H1 (cell line): Measurements from ENCODE around the gene PPP2R3B. TPM values are rescaled to one million over a fixed set of nuclear protein-coding genes. Genes with fewer than 3 reads are reported as not detected.
A peak's percentile ranks its signal among the peaks of the same experiment; 100 is the strongest.
"Not testable (repeated sequence)": the region's sequence is repeated elsewhere in the genome, so short reads cannot be mapped to it uniquely, and the experiment has no call there.

Experiments
- CTCF ChIA-PET: fragments of 300-600 bp; sonication (Branson Sonifier 250); formaldehyde crosslinking; loops from one replicate; lab custom pipeline; 2021; ENCODE audit not compliant: partially characterized antibody; lab: Charles Lee
- POLR2A ChIA-PET: fragments of 300-600 bp; sonication (Branson Sonifier 250); formaldehyde crosslinking; loops from one replicate; lab custom pipeline; 2021; ENCODE audit warnings: inconsistent platforms; ENCODE audit not compliant: partially characterized antibody; lab: Charles Lee
- DNase-seq, 2 experiments: peaks; one replicate each; pipeline versions ENCODE4 v3.0.0 to v3.0.0-alpha.2; 2010 to 2022; ENCODE audit warnings: low spot score in 2 of 2, low read depth in 1 of 2, mixed read lengths in 1 of 2
- FAIRE-seq: peaks from 2 replicates; lab custom pipeline; 2011; peaks lifted over from hg19 to GRCh38; lab: Jason Lieb, UNC
- H2AFZ ChIP-seq: 2 replicates; pipeline ENCODE4 v1.8.1; 2012; ENCODE audit warnings: low read length, inconsistent platforms
- H2AK5ac ChIP-seq: 2 replicates; pipeline ENCODE4 v1.6.1; 2013; ENCODE audit warnings: low read depth, low read length
- H2BK120ac ChIP-seq: replicated peaks from 2 replicates; pipeline ENCODE3; 2013; ENCODE audit warnings: low read depth, low read length, inconsistent platforms
- H2BK12ac ChIP-seq: 2 replicates; pipeline ENCODE4 v1.6.1; 2013; ENCODE audit warnings: low read depth, low read length
- H2BK15ac ChIP-seq: 2 replicates; pipeline ENCODE4 v1.6.1; 2013; ENCODE audit warnings: low read length
- H2BK20ac ChIP-seq: 2 replicates; pipeline ENCODE4 v1.6.1; 2013; ENCODE audit warnings: low read length
- H2BK5ac ChIP-seq: 2 replicates; pipeline ENCODE4 v1.6.1; 2013; ENCODE audit warnings: low read depth, low read length
- H3K14ac ChIP-seq: 2 replicates; pipeline ENCODE4 v1.6.1; 2013; ENCODE audit warnings: inconsistent platforms; ENCODE audit not compliant: insufficient read length
- H3K18ac ChIP-seq: 2 replicates; pipeline ENCODE4 v1.6.1; 2013; ENCODE audit warnings: low read length; ENCODE audit errors: extremely low read depth
- H3K23ac ChIP-seq: 2 replicates; pipeline ENCODE4 v1.6.1; 2013; ENCODE audit warnings: inconsistent platforms; ENCODE audit not compliant: insufficient read length
- H3K23me2 ChIP-seq: 2 replicates; pipeline ENCODE4 v1.6.1; 2013; ENCODE audit warnings: low read depth, low read length
- H3K27ac ChIP-seq: 2 replicates; pipeline ENCODE4 v1.6.1; 2011; ENCODE audit warnings: low read depth, low read length, inconsistent platforms
- H3K27me3 ChIP-seq, 4 experiments: replicated peaks in 1 of 4; 1 replicate in 1 of 4; 2 replicates in 3 of 4; pipeline versions ENCODE4 v1.6.1 to v1.8.1; 2011 to 2013; ENCODE audit warnings: low read length in 3 of 4, mild to moderate bottlenecking in 3 of 4, inconsistent platforms in 2 of 4, mixed read lengths in 2 of 4, moderate library complexity in 1 of 4; ENCODE audit not compliant: control insufficient read depth in 3 of 4, insufficient read depth in 3 of 4; ENCODE audit errors: extremely low read depth in 1 of 4
- H3K36me3 ChIP-seq, 4 experiments: 2 replicates each; pipeline versions ENCODE4 v1.6.1 to v1.8.1; 2011 to 2013; ENCODE audit warnings: mild to moderate bottlenecking in 4 of 4, low read length in 3 of 4, moderate library complexity in 2 of 4, control low read depth in 1 of 4, inconsistent platforms in 1 of 4; ENCODE audit not compliant: insufficient read depth in 4 of 4, control insufficient read depth in 2 of 4
- H3K4ac ChIP-seq: replicated peaks from 2 replicates; pipeline ENCODE3; 2013; ENCODE audit warnings: low read length, low read depth, mixed read lengths, inconsistent platforms; ENCODE audit not compliant: insufficient read length
- H3K4me1 ChIP-seq, 4 experiments: replicated peaks in 1 of 4; 1 replicate in 1 of 4; 2 replicates in 3 of 4; pipeline versions ENCODE4 v1.6.1 to v1.8.1; 2011 to 2013; ENCODE audit warnings: low read length in 3 of 4, inconsistent platforms in 2 of 4, mixed read lengths in 1 of 4; ENCODE audit not compliant: insufficient read depth in 4 of 4, control insufficient read depth in 3 of 4
- H3K4me2 ChIP-seq, 2 experiments: 2 replicates each; pipeline versions ENCODE4 v1.6.1 to v1.8.1; 2011 to 2013; ENCODE audit warnings: low read depth in 2 of 2, low read length in 2 of 2, control low read depth in 1 of 2, inconsistent platforms in 1 of 2, mild to moderate bottlenecking in 1 of 2; ENCODE audit not compliant: insufficient read depth in 1 of 2
- H3K4me3 ChIP-seq, 4 experiments: fragments of 200-600, 300-600 bp in 1 of 4; sonication (generic), shearing (Covaris generic), sonication (Bioruptor Twin) in 1 of 4; 2 replicates each; pipeline versions ENCODE4 v1.5.1 to v1.8.1; 2011 to 2016; ENCODE audit warnings: low read length in 4 of 4, low read depth in 3 of 4, control low read depth in 2 of 4, inconsistent platforms in 2 of 4, mild to moderate bottlenecking in 2 of 4, mixed read lengths in 1 of 4, moderate library complexity in 1 of 4; ENCODE audit not compliant: insufficient read depth in 2 of 4; ENCODE audit errors: extremely low read depth in 1 of 4
- H3K56ac ChIP-seq: replicated peaks from 2 replicates; pipeline ENCODE3; 2013; ENCODE audit warnings: low read depth, mild to moderate bottlenecking, mixed read lengths, low read length, inconsistent platforms; ENCODE audit not compliant: insufficient read length
- H3K79me1 ChIP-seq: 2 replicates; pipeline ENCODE4 v1.6.1; 2013; ENCODE audit warnings: low read depth, low read length, control low read depth
- H3K79me2 ChIP-seq, 2 experiments: 2 replicates each; pipeline versions ENCODE4 v1.6.1 to v1.8.1; 2012 to 2013; ENCODE audit warnings: low read length in 2 of 2, mild to moderate bottlenecking in 2 of 2, inconsistent platforms in 1 of 2; ENCODE audit not compliant: insufficient read depth in 2 of 2, control insufficient read depth in 1 of 2
- H3K9ac ChIP-seq, 4 experiments: replicated peaks in 1 of 4; 1 replicate in 1 of 4; 2 replicates in 3 of 4; pipeline versions ENCODE4 v1.6.1 to v1.8.1; 2011 to 2013; ENCODE audit warnings: low read depth in 3 of 4, low read length in 3 of 4, control low read depth in 2 of 4, mild to moderate bottlenecking in 2 of 4, moderate library complexity in 2 of 4, inconsistent platforms in 1 of 4; ENCODE audit errors: extremely low read depth in 1 of 4
- H3K9me3 ChIP-seq, 2 experiments: 2 replicates each; pipeline versions ENCODE4 v1.6.1 to v1.8.1; 2012 to 2013; ENCODE audit warnings: mild to moderate bottlenecking in 2 of 2, moderate library complexity in 2 of 2, control low read depth in 1 of 2, inconsistent platforms in 1 of 2, low read depth in 1 of 2, low read length in 1 of 2, mixed read lengths in 1 of 2; ENCODE audit not compliant: insufficient read depth in 2 of 2
- H4K20me1 ChIP-seq, 2 experiments: replicated peaks in 1 of 2; 2 replicates each; pipeline versions ENCODE3 to v1.8.1; 2011 to 2013; ENCODE audit warnings: inconsistent platforms in 2 of 2, low read length in 2 of 2, mild to moderate bottlenecking in 1 of 2; ENCODE audit not compliant: insufficient read depth in 2 of 2, control insufficient read depth in 1 of 2
- H4K5ac ChIP-seq: 2 replicates; pipeline ENCODE4 v1.6.1; 2013; ENCODE audit warnings: low read length, low read depth, mixed read lengths, inconsistent platforms; ENCODE audit not compliant: insufficient read length
- H4K8ac ChIP-seq: 2 replicates; pipeline ENCODE4 v1.8.0; 2013; ENCODE audit warnings: mild to moderate bottlenecking, moderate library complexity, low read length, inconsistent platforms; ENCODE audit not compliant: insufficient read depth; ENCODE audit errors: extremely low read depth
- H4K91ac ChIP-seq: replicated peaks from 2 replicates; pipeline ENCODE3; 2013; ENCODE audit warnings: low read length, mixed read lengths, inconsistent platforms; ENCODE audit not compliant: insufficient read length
- POLR2AphosphoS5 ChIP-seq: IDR thresholded peaks from 2 replicates; pipeline ENCODE4 v1.6.1; 2011; ENCODE audit warnings: low read depth, low read length
- WGBS, 2 experiments: shearing (Covaris generic) in 1 of 2; methylation state at CpG; one replicate each; pipeline versions ENCODE4 v1.1.6 to v1.1.7; 2013 to 2015; ENCODE audit warnings: low lambda C conversion rate in 2 of 2, mixed read lengths in 2 of 2, inconsistent platforms in 1 of 2, low coverage in 1 of 2, missing lambda C conversion rate in 1 of 2; ENCODE audit not compliant: insufficient replicate concordance in 2 of 2, insufficient coverage in 1 of 2, insufficient read length in 1 of 2; ENCODE audit errors: extremely low coverage in 1 of 2, missing lambda C conversion rate in 1 of 2; 5-methylcytosine and 5-hydroxymethylcytosine counted together
- polyA plus RNA-seq, 7 experiments: library from polyadenylated mRNA; depleted of rRNA in 3 of 7; stranded (reverse) in 5 of 7; unstranded in 2 of 7; fragments of >200 nt in 5 of 7; fragments of 200-250 nt in 2 of 7; gene quantifications; 1 replicate in 5 of 7; 2 replicates in 1 of 7; 4 replicates in 1 of 7; pipeline versions ENCODE4 v1.2.1 to v1.2.3, GENCODE V29; 2011 to 2013; ENCODE audit warnings: missing spikeins in 2 of 7, mixed read lengths in 2 of 7
- total RNA-seq: library from RNA; stranded (reverse); fragmentation: NEBNext Ultra II Directional; extraction: Animal tissue kit (Norgen Biotek cat#: 25700); gene quantifications from 2 replicates; pipeline ENCODE4 v1.2.1, GENCODE V29; 2021

Gene PPP2R3B
- total and polyA plus RNA-seq, 2 of the 8 experiments (the other 6 are each of a cell fraction or from before 2014, with no cell fraction given) = 47.6 to 86.7 TPM

DNA sequence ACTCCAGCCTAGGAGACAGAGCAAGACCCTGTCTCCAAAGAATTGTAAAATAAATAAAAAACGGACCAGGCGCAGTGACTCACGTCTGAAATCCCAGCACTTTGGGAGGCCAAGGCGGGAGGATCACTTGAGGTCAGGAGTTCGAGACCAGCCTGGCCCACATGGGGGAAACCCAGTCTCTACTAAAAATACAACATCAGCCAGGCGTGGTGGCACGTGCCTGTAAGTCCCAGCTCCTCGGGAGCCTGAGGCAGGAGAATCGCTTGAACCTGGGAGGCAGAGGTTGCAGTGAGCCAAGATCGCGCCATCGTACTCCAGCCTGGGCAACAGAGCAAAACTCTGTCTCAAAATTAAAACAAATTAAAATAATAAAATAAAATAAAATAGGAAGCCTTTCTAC is 971 bp downstream of the PPP2R3B start:
- H3K9me3 ChIP-seq, H3K4ac ChIP-seq, H3K27me3 ChIP-seq, H2AK5ac ChIP-seq, H2BK20ac ChIP-seq, H4K5ac ChIP-seq, H3K23ac ChIP-seq, POLR2A ChIA-PET, DNase-seq, H2BK12ac ChIP-seq, H2BK120ac ChIP-seq, H3K14ac ChIP-seq, H3K27ac ChIP-seq, H2BK15ac ChIP-seq, H2AFZ ChIP-seq, H3K18ac ChIP-seq, H4K20me1 ChIP-seq, H3K4me1 ChIP-seq, FAIRE-seq, H2BK5ac ChIP-seq, H3K23me2 ChIP-seq, CTCF ChIA-PET, H4K91ac ChIP-seq: not testable (repeated sequence)
- H4K8ac ChIP-seq = peak overlapping the region; percentile 75; the same call in 1 of the 2 replicates
- H3K79me1 ChIP-seq = peaks cover 11% of the 10 kb centered on the region
- peaks cover 11 to 39% of the 10 kb centered on the region in 2 experiments; a peak in 3 of 4 replicates for H3K79me2 ChIP-seq
- H3K4me3 ChIP-seq = peak overlapping the region; percentile 64 to 99 (median 97); a peak in 6 of 8 replicates
- 86% methylated on average over 9 of the region's 12 CpGs; no CpG with 5 or more reads in 1 of the 2 experiments for WGBS, 2 experiments
- H3K4me2 ChIP-seq = peak overlapping the region; percentile 64 to 69
- peak overlapping the region in 1 of 4 experiments; percentile 69; a peak in 3 of 7 replicates for H3K9ac ChIP-seq
- TF ChIP-seq POLR2AphosphoS5 = 0 out of 2 replicates have a peak, but pooled peaks have one; percentile 10
- TF ChIP-seq, all 59 proteins: peak for 1; not testable (repeated sequence) for 58
- not testable (repeated sequence) for H3K56ac ChIP-seq, H3K36me3 ChIP-seq
